SU-DHL-6 (cell line): ENCODE data around the gene NET1.

Source experiments
- H2AFZ ChIP-seq: fragments of 200-600 bp; sonication (generic); 2 replicates; pipeline ENCODE4 v1.6.1; 2014; ENCODE audit warnings: low read depth, mild to moderate bottlenecking, moderate library complexity, mixed read lengths, antibody characterized with exemption, low read length; ENCODE audit not compliant: severe bottlenecking
- H3F3A ChIP-seq: fragments of 200-600 bp; shearing (Covaris generic); 2 replicates; pipeline ENCODE4 v1.6.0; 2016; ENCODE audit warnings: antibody characterized with exemption, mild to moderate bottlenecking; ENCODE audit not compliant: insufficient read depth
- H3K27ac ChIP-seq: fragments of 200-600 bp; sonication (generic); 2 replicates; pipeline ENCODE4 v1.5.1; 2016; ENCODE audit warnings: low read depth, mild to moderate bottlenecking, low read length, moderate library complexity, mixed read lengths
- H3K27me3 ChIP-seq: fragments of 200-600 bp; sonication (generic), shearing (Covaris generic); 2 replicates; pipeline ENCODE4 v1.6.0; 2014; ENCODE audit warnings: mild to moderate bottlenecking, low read length
- H3K36me3 ChIP-seq: fragments of 200-600 bp; sonication (generic); 2 replicates; pipeline ENCODE4 v1.6.1; 2014; ENCODE audit warnings: mild to moderate bottlenecking, low read length, mixed read lengths
- H3K4me2 ChIP-seq: fragments of 300-600, 200-600 bp; shearing (Covaris generic), sonication (generic); 2 replicates; pipeline ENCODE4 v1.6.0; 2014; ENCODE audit warnings: low read length, low read depth, mild to moderate bottlenecking; ENCODE audit not compliant: poor library complexity, severe bottlenecking
- H3K4me3 ChIP-seq: fragments of 200-600 bp; sonication (generic); 2 replicates; pipeline ENCODE4 v1.5.1; 2014; ENCODE audit warnings: antibody characterized with exemption, low read length, mild to moderate bottlenecking, mixed read lengths; ENCODE audit not compliant: insufficient read depth, poor library complexity, severe bottlenecking
- H3K79me2 ChIP-seq: fragments of 200-600 bp; sonication (generic); 2 replicates; pipeline ENCODE4 v1.6.1; 2014; ENCODE audit warnings: mild to moderate bottlenecking, low read length, moderate library complexity; ENCODE audit not compliant: insufficient read depth
- H3K9ac ChIP-seq: fragments of 200-600 bp; sonication (generic); 2 replicates; pipeline ENCODE4 v1.7.0; 2014; ENCODE audit warnings: mild to moderate bottlenecking, low read length
- H3K9me2 ChIP-seq: fragments of 200-600 bp; sonication (generic); replicated peaks from 2 replicates; pipeline ENCODE4 v1.6.1; 2014; ENCODE audit warnings: low read length; ENCODE audit not compliant: insufficient read depth
- H3K9me3 ChIP-seq: fragments of 200-600 bp; sonication (generic); 2 replicates; pipeline ENCODE4 v1.6.1; 2014; ENCODE audit warnings: low read length, mixed read lengths; ENCODE audit not compliant: insufficient read depth
- H4K20me1 ChIP-seq: fragments of 200-600 bp; sonication (generic); 2 replicates; pipeline ENCODE4 v1.6.1; 2014; ENCODE audit warnings: low read depth, mild to moderate bottlenecking, antibody characterized with exemption, low read length, moderate library complexity, mixed read lengths
- EZH2phosphoT487 ChIP-seq: fragments of 200-600 bp; sonication (generic), shearing (Covaris generic); conservative IDR thresholded peaks from 2 replicates; pipeline ENCODE4 v1.6.1; 2018; ENCODE audit warnings: mild to moderate bottlenecking, antibody characterized with exemption, low read length, moderate library complexity, mixed read lengths
- TF ChIP-seq, protein P1 (sequence below): fragments of 200-600 bp; sonication (generic); IDR thresholded peaks from one replicate; pipeline ENCODE4 v1.5.1; 2017; ENCODE audit warnings: antibody characterized with exemption, mild to moderate bottlenecking, low read length, moderate library complexity; ENCODE audit not compliant: insufficient read depth, poor library complexity, severe bottlenecking

The NET1 gene

DNA sequence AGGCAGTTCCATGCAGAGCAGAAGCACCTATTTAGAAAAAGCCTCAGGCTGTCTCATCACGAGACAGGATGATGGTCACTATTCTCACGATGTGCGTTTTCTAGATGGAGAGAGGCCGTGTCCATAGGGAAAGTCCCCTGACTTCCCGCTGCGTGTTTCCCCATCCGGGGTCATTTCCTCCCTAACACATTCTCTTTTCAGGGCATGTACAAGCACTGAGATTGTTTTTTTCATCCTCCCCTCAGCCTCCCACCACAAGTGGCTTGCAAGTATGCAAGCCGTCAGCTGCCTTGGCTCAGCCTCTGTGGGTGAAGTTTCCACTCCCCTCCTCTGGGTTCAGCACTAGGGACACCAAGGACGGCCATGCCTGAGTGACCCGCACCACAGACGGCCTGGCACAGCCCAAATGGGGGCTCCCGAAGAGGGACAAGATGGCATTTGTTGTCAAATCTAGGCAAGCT, 89.7 kb downstream of the NET1 start:
- no peaks in the 10 kb centered on the region for H3F3A ChIP-seq
- H4K20me1 ChIP-seq: no peaks in the 10 kb centered on the region
- no peaks in the 10 kb centered on the region for H3K9me2 ChIP-seq
- no peak overlapping the region for H2AFZ ChIP-seq
- no peak for TF ChIP-seq EZH2phosphoT487
- TF ChIP-seq, protein P1, sequence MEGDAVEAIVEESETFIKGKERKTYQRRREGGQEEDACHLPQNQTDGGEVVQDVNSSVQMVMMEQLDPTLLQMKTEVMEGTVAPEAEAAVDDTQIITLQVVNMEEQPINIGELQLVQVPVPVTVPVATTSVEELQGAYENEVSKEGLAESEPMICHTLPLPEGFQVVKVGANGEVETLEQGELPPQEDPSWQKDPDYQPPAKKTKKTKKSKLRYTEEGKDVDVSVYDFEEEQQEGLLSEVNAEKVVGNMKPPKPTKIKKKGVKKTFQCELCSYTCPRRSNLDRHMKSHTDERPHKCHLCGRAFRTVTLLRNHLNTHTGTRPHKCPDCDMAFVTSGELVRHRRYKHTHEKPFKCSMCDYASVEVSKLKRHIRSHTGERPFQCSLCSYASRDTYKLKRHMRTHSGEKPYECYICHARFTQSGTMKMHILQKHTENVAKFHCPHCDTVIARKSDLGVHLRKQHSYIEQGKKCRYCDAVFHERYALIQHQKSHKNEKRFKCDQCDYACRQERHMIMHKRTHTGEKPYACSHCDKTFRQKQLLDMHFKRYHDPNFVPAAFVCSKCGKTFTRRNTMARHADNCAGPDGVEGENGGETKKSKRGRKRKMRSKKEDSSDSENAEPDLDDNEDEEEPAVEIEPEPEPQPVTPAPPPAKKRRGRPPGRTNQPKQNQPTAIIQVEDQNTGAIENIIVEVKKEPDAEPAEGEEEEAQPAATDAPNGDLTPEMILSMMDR: no peak
- H3K9ac ChIP-seq: no peak overlapping the region
- H3K27ac ChIP-seq: no peak overlapping the region
- H3K36me3 ChIP-seq: no peaks in the 10 kb centered on the region
- H3K4me3 ChIP-seq: no peak overlapping the region
- no peaks in the 10 kb centered on the region for H3K79me2 ChIP-seq
- no peaks in the 10 kb centered on the region for H3K9me3 ChIP-seq
- H3K27me3 ChIP-seq: no peaks in the 10 kb centered on the region
- H3K4me2 ChIP-seq: no peak overlapping the region

DNA sequence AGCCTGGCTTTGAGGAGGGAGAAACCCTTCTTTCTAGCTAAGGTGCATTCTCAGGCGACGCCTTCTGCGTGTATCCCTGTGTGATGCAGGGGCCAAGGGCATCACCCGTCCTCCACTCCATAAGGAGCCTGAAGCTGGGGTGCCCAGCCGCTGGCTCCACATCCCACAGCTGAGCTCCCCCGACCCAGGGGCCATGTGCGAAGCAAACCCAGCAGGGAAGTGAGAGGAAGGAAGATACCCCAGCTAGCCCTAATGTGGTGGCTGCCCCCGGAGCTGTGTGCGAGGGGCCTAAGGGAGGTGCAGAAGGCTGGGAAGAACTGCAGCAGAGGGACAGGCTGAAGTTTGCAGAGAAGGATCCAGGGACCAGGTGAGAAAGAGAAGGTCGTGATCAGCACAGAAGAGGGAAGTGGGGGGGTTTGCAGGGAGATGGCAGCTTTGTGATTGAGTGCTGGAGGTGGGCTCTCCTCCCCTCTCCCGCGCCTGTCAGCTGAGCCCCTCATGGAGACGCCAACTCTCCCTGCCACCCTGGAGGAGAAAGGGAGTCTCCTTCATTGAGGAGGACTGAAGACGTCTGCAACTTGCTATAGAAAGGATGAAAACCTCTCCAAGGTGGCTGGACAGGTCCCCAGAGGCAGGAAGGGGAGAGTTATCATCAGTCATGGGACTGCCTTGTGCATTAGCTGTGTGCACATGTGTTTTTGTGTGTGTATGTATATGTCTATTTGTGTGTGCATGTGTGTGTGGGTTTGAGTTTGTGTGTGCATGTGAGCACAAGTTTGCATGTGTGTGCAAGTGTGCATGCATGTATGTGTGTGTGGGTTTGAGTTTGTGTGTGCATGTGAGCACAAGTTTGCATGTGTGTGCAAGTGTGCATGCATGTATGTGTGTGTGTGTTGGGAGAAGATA, 90.5 kb downstream of the NET1 start:
- Histone ChIP-seq H3K4me2 (no peak overlapping the region), H3K79me2 (no peaks in the 10 kb centered on the region), H3K27me3 (no peaks in the 10 kb centered on the region), H4K20me1 (no peaks in the 10 kb centered on the region), H2AFZ (no peak overlapping the region), H3K4me3 (no peak overlapping the region), H3F3A (no peaks in the 10 kb centered on the region), H3K9ac (no peak overlapping the region), H3K9me2 (no peaks in the 10 kb centered on the region), H3K9me3 (no peaks in the 10 kb centered on the region), H3K27ac (no peak overlapping the region), H3K36me3 (no peaks in the 10 kb centered on the region)
- TF ChIP-seq EZH2phosphoT487: no peak
- TF ChIP-seq, protein P1: no peak

DNA sequence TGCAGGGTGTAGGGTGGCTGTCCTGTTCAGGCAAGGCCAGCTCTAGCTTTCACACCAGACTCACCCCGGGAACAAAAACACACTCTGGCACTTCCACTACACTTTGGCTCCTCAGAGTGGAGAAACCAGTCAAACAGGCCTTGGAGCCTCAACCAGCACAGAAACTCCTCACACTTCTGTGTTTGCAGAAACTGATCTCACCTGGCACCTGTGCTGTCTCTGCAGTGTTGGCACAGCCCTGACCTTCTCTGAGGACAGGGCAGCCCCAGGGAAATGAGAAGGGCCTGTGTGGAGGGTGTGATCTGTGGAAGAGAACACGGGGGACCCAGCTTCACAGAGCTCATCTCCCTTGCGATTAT, 91.1 kb downstream of the NET1 start:
- Histone ChIP-seq H3K36me3 (no peaks in the 10 kb centered on the region), H3K27me3 (no peaks in the 10 kb centered on the region), H3K27ac (no peak overlapping the region), H4K20me1 (no peaks in the 10 kb centered on the region), H2AFZ (no peak overlapping the region), H3K79me2 (no peaks in the 10 kb centered on the region), H3K4me2 (no peak overlapping the region), H3K9ac (no peak overlapping the region), H3F3A (no peaks in the 10 kb centered on the region), H3K4me3 (no peak overlapping the region), H3K9me3 (no peaks in the 10 kb centered on the region), H3K9me2 (no peaks in the 10 kb centered on the region)
- TF ChIP-seq, protein P1: no peak
- no peak for TF ChIP-seq EZH2phosphoT487
